Panc1 (cell line): ENCODE results near the gene MAP2. TPM values are rescaled to one million over a fixed set of nuclear protein-coding genes. Genes with fewer than 3 reads are reported as not detected.

Experiments
- ATAC-seq: fragments of 200-7000 bp; cut with Tn5 transposase; 2 replicates; pipeline ENCODE4 v1.9.1; 2020; ENCODE audit warnings: mild to moderate bottlenecking, moderate library complexity
- BruUV-seq: library from RNA; stranded (reverse); fragments of 400-500 nt; replicated peaks from 2 replicates; lab custom pipeline; 2021; lab: Mats Ljungman, UMichigan
- CTCF ChIA-PET: fragments of 300-600 bp; sonication (Branson Sonifier 250); formaldehyde crosslinking; loops from one replicate; lab custom pipeline; 2022; ENCODE audit warnings: antibody characterized with exemption; lab: Charles Lee
- POLR2A ChIA-PET: fragments of 300-600 bp; sonication (Branson Sonifier 250); formaldehyde crosslinking; loops from one replicate; lab custom pipeline; 2022; ENCODE audit warnings: antibody characterized with exemption; lab: Charles Lee
- DNase-seq: peaks from one replicate; pipeline ENCODE4 v3.0.0-alpha.2; 2010; ENCODE audit warnings: low read depth, low spot score
- H3K27ac ChIP-seq: 2 replicates; pipeline ENCODE4 v1.5.1; 2011; ENCODE audit warnings: mild to moderate bottlenecking, low read length, inconsistent platforms
- H3K27me3 ChIP-seq: fragments of 200-500 bp; sonication (Bioruptor generic); 2 replicates; pipeline ENCODE4 v1.6.0; 2014; ENCODE audit warnings: low read length, inconsistent platforms; ENCODE audit not compliant: control insufficient read depth, insufficient read depth
- H3K36me3 ChIP-seq: fragments of 200-500 bp; sonication (Bioruptor generic); 2 replicates; pipeline ENCODE4 v1.5.1; 2014; ENCODE audit warnings: inconsistent platforms, mild to moderate bottlenecking, low read length, moderate library complexity; ENCODE audit not compliant: control insufficient read depth, insufficient read depth
- H3K4me1 ChIP-seq: 2 replicates; pipeline ENCODE4 v1.5.1; 2011; ENCODE audit warnings: inconsistent platforms, mild to moderate bottlenecking, low read length, moderate library complexity; ENCODE audit not compliant: control insufficient read depth, insufficient read depth
- H3K4me3 ChIP-seq, 2 experiments: 2 replicates each; pipeline ENCODE4 v1.5.1; 2011 to 2012; ENCODE audit warnings: low read depth in 2 of 2, low read length in 2 of 2, mild to moderate bottlenecking in 2 of 2, inconsistent platforms in 1 of 2, moderate library complexity in 1 of 2
- H3K9me3 ChIP-seq: fragments of 200-500 bp; sonication (Bioruptor generic); 2 replicates; pipeline ENCODE4 v1.5.1; 2014; ENCODE audit warnings: low read depth, mild to moderate bottlenecking, inconsistent platforms, low read length, moderate library complexity; ENCODE audit not compliant: control insufficient read depth, insufficient read depth
- CTCF ChIP-seq: fragments of 450-650 bp; IDR thresholded peaks from 2 replicates; pipeline ENCODE4 v1.5.1; 2017; ENCODE audit warnings: mild to moderate bottlenecking
- POLR2AphosphoS5 ChIP-seq: IDR thresholded peaks from 2 replicates; pipeline ENCODE4 v1.6.1; 2012; ENCODE audit warnings: mild to moderate bottlenecking, low read depth, low read length, moderate library complexity
- REST ChIP-seq, 2 experiments: IDR thresholded peaks; 2 replicates each; pipeline ENCODE4 v1.6.1; 2011 to 2012; ENCODE audit warnings: low read depth in 2 of 2, control low read depth in 1 of 2, low read length in 1 of 2, mild to moderate bottlenecking in 1 of 2, moderate library complexity in 1 of 2; ENCODE audit not compliant: insufficient read depth in 1 of 2
- SIN3A ChIP-seq: IDR thresholded peaks from 2 replicates; pipeline ENCODE4 v1.6.1; 2012; ENCODE audit warnings: low read depth, mild to moderate bottlenecking, low read length, moderate library complexity, borderline replicate concordance; ENCODE audit not compliant: insufficient read depth
- TCF7L2 ChIP-seq: IDR thresholded peaks from 2 replicates; pipeline ENCODE4 v1.6.1; 2011; ENCODE audit warnings: mild to moderate bottlenecking, low read depth, low read length, inconsistent platforms
- in situ Hi-C: cut with HindIII; loops from 2 replicates; pipeline ENCODE4 v1.10.0; 2016; ENCODE audit warnings: low sequenced_read_pairs, low pct_unique_long_range_greater_than_20kb
- intact Hi-C: fragments of 100-400 bp; cut with micrococcal nuclease; formaldehyde crosslinking; loops from one replicate; pipeline ENCODE4 v1.10.0; 2022; ENCODE audit not compliant: unreplicated experiment
- total RNA-seq: library from RNA; stranded (reverse); gene quantifications from one replicate; pipeline ENCODE4 v1.2.1, GENCODE V29; 2021; ENCODE audit not compliant: unreplicated experiment

Gene MAP2
- total RNA-seq, 1 experiment from 2014 or later = 44.9 TPM

- Histone ChIP-seq H3K4me1 (peaks cover 18% of the 10 kb centered on the region), H3K36me3 (no peaks in the 10 kb centered on the region), H3K4me3 (no peak overlapping the region), H3K27me3 (no peaks in the 10 kb centered on the region), H3K9me3 (no peaks in the 10 kb centered on the region), H3K27ac (no peak overlapping the region)
- ChIA-PET POLR2A (no interaction called here), CTCF (no interaction called here)
- no TSS peak for BruUV-seq
- DNase-seq = no peak
- no peak for ATAC-seq
- no peak for TF ChIP-seq CTCF
- TF ChIP-seq SIN3A = no peak
- intact Hi-C loops (no loop called here), in situ Hi-C loops (no loop called here)
Measured at GRCh38 chr2:209469481-209469880, 45.6 kb downstream of the MAP2 start.

- H3K27ac ChIP-seq = no peak overlapping the region; the same call in 1 of the 2 replicates
- no peaks in the 10 kb centered on the region for H3K27me3 ChIP-seq
- no peak for DNase-seq
- ATAC-seq = no peak
- intact Hi-C loops = no loop called here
- H3K36me3 ChIP-seq = no peaks in the 10 kb centered on the region
- H3K9me3 ChIP-seq = no peaks in the 10 kb centered on the region
- no peak overlapping the region for H3K4me3 ChIP-seq
- in situ Hi-C loops = no loop called here
- BruUV-seq = no TSS peak
- ChIA-PET CTCF (no interaction called here), POLR2A (no interaction called here)
- peaks cover 18% of the 10 kb centered on the region for H3K4me1 ChIP-seq
- TF ChIP-seq SIN3A (no peak), CTCF (no peak), TCF7L2 (no peak), POLR2AphosphoS5 (no peak), REST (IDR thresholded peaks at IDR 0.05; ENCODE audit: insufficient read depth in 1 of 2, low read depth in 2 of 2, low read length in 1 of 2) (no peak)
Measured at GRCh38 chr2:209470466-209470865, 46.6 kb downstream of the MAP2 start.
